ENCODE results near the gene TMEM187.

Gene TMEM187

GRCh38 chrX:153972368-153973126 is at the start of gene TMEM187:
Gene TMEM187, plus strand, starts transcription at chrX:153972754. Its CDS starts 9,309 bp downstream, at chrX:153982063.
- in situ Hi-C loops (cut with HindIII; ENCODE audit: low sequenced_read_pairs) = no loop called here

DNA sequence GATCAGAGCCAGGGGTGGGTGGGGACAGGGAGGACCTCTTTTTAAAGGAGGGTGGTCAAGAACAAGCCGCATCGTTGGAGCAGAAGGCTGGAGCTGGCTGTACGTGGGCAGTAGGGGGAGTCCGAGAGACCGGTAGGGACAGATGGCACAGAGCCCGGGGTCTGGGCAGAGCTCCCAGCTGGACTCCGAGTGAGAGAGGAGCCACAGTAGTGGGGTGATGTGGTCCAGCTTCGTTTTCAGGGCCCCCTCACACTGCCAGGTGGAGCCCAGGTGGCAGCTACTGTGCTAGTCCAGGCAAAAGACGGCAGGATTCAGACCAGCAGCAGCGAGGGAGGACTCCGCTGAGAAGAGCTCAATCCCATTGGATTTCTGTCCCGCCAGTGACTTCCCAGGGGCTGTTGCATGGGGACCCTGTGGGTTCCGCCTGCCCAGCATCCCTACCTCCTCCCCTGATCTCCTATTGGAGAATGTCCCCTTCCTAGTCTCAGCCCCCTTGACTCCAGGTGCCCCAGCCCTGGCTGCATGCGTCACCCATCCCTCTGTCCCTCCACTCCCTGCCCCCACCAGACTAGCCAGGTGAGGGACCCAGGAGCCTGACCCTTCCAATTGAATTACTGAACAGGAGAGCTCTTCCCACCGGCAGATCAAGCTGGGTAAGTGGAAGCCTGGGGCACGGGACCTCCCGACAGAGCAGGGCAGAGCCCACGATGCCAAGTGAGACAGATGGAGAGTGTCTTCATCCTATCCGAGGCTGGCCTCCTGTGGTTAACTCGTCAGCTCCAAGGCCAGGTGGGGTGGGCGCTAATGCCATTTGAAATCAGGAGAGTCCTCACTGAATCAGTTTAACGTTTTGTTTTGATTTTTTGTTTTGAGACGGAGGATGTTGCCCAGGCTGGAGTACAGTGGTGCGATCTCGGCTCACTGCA is 49.4 kb upstream of the TMEM187 start:
- in situ Hi-C loops (cut with HindIII; ENCODE audit: low sequenced_read_pairs) = no loop called here

- in situ Hi-C loops (cut with HindIII; ENCODE audit: low sequenced_read_pairs) = no loop called here
These were observed 48.2 kb upstream of the TMEM187 start for GRCh38 chrX:153924149-153924861.

DNA sequence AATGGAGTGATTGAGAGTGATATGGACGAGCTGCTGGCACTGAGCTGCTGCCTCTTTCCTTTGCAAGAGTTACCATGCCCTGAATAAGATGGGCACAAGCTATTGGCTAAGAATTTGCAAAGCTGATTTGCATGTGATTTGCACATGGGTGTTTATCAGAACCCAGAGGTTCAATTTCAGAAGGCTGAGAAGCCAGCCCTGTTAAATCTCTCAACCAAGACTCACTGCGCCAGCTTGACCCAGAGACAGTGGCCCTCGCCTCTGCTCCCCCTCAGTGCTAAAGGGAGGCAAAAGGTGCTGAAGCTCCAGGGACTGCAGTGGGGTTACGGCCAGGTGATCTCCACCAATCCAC is 47.2 kb upstream of the TMEM187 start:
- in situ Hi-C loops (cut with HindIII; ENCODE audit: low sequenced_read_pairs) = no loop called here

- in situ Hi-C loops (cut with HindIII; ENCODE audit: low sequenced_read_pairs) = no loop called here
These were observed 46.6 kb upstream of the TMEM187 start, which contains the start of gene ARHGAP4 for GRCh38 chrX:153925739-153926551. Gene ARHGAP4, minus strand, starts transcription at chrX:153926264. Its CDS starts 62 bp downstream, at chrX:153926202.

DNA sequence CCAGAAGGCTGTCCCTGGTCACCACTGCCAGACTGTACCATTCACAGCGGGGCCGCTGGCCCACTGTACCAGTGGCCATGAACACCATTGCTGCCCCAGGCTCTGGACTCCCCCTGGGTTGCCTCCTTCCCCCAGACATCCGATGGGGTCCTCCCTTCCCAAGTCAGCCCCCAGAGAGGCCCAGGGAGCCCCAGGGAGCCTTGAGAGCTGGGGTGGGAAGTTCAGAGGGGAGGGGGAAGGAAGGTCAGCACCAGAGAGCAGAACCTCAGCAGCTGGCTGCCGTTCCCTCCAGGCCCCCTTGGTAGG is 46.0 kb upstream of the TMEM187 start:
- in situ Hi-C loops (cut with HindIII; ENCODE audit: low sequenced_read_pairs) = no loop called here

DNA sequence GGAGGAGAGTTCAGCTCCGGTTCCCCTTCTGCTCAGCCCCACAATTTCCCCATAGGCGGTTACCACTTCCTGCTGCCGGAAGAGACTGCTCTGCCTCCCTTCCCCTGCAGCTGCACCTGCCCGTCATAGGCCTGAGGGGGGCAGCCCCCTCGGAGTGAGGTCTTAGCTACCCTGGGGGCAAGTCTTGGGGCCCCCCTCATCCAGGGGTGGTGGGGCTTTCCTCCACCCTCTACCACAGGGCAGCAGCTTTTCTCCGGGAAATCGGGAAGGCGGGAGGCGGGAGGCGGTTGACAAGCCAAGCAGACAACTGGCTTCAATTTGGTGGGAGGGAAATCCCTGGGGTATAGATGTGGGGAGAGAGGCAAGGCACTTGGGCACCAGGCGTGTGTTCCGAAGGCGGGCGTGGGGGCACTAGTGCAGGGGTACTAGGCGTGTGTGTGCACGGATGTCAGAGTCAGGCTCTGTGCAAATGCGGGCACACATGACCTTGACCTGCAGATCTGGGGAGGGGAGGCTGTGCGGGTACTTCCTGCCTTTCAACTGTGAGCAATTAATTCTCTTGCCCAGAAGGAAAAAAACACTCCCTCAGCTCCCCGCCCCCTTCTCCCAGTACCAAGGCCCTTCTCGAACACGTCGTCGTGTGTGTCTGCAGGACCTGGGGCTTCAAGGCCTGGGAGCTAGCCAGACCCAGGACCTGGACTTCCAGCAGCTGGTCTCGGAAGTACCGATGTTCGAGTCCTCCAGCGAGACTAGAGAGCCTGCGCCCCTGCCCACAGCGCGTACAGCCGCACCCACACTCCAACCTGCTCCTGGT is 45.5 kb upstream of the TMEM187 start:
- in situ Hi-C loops (cut with HindIII; ENCODE audit: low sequenced_read_pairs) = no loop called here

DNA sequence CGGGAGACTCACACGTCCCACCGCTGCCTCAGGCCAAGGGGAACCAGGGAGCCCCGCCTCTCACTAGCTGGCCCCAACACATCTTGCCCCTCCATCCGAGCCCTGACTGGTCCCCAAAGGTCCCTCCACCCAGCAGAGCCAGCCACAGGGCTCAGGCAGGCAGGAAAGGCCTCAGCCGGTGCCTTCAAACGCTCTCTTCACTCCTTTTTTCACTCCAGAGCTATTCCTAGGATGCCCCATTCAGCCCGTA is 45.0 kb upstream of the TMEM187 start:
- in situ Hi-C loops (cut with HindIII; ENCODE audit: low sequenced_read_pairs) = no loop called here

DNA sequence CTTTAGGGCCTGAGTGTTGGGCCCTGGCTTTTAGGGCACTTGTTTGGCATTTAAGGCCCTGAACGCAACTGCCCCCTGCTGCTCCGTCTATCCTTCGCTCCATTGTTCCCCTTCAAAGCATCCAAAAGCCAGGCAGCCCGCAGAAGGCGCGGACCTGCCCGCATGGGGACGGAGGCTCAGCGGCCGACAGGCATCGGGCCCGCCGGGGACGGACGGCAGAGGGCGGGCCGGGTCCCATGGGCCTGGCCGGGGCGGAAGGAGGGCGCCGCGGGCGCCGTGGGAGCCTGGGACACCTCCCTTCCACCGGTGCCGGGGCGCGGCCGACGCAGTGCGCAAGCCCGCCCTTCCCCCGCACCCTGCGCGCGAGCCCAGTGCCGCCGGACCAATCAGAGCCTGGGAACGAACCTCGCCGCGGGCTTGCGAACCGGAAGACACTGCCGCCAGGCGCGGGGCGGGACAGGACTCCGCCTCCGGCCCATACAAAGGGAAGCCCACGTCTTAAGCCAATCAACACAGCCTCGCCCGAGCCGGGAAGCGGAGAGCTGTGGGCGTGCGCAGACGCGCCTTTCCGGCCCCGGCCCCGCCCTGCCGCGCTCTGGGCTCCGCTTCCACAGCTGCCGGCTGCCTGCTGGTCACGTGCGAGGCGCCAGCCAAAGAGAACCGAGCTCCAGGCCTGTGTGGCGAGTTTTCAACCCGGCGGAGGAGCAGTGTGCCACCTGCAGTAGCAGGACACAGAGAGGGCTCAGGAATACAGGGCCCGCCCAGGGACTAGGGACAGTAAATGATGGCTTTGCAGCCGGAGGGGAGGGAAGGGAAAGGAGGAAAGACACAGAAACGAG is 44.4 kb upstream of the TMEM187 start:
- in situ Hi-C loops (cut with HindIII; ENCODE audit: low sequenced_read_pairs) = no loop called here

DNA sequence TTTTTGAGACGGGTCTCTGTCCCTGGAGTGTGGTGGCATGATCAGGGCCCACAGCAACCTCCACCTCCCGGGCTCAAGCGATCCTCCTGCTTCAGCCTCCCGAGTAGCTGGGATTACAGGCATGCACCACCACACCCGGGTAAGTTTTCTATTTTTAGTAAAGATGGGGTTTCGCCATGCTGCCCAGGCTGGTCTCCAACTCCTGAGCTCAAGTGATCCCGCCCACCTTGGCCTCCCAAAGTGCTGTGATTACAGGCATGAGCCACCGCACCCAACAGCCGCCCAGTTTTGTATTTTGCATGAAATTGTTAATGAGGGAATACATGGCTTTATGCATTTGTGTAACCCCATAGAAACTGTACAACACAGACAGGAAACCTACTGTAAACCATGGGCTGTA is 43.7 kb upstream of the TMEM187 start:
- in situ Hi-C loops (cut with HindIII; ENCODE audit: low sequenced_read_pairs) = no loop called here

DNA sequence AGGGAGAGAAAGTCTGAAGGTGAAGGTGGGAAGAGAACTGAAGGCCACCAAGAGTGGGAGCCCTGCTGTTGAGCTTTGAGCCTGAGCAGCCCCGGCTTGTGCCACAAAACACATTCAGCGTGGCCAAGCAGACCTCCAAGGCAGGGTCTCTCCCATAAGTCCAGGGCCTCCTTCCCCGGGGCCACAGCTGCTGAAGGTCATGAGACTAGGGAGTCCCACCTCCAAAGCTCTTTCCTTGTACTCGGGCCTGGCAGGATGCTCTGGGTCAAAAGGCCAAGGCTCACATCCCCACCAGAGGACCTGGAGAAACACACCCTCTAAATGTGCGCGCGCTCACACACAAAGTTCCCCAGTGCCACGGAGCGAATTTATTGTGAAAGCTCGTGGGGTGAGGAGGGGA is 43.0 kb upstream of the TMEM187 start:
- in situ Hi-C loops (cut with HindIII; ENCODE audit: low sequenced_read_pairs) = no loop called here

- in situ Hi-C loops (cut with HindIII; ENCODE audit: low sequenced_read_pairs) = no loop called here
These were observed 42.3 kb upstream of the TMEM187 start for GRCh38 chrX:153930011-153930910.

DNA sequence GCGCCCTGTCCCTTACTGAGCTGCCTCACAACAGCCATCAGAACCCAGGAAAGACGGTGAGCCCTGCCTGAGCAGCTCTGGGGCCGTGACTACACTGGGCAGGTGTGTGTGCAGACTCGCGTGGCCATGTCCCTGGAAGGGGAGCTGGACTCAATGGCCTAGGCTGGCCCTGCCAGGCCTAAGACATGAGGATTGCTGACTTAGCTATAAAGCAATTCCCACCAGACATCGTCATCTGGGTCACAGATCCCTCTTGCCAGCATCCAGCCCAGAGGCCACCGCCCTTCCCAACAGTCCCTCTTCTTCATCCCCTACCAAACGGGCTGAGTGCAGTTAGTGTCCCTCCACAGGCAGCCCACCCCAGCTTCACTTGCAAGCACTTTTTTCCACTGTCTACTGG is 41.4 kb upstream of the TMEM187 start:
- in situ Hi-C loops (cut with HindIII; ENCODE audit: low sequenced_read_pairs) = no loop called here

GRCh38 chrX:153931748-153932147 is 40.8 kb upstream of the TMEM187 start:
- in situ Hi-C loops (cut with HindIII; ENCODE audit: low sequenced_read_pairs) = no loop called here

DNA sequence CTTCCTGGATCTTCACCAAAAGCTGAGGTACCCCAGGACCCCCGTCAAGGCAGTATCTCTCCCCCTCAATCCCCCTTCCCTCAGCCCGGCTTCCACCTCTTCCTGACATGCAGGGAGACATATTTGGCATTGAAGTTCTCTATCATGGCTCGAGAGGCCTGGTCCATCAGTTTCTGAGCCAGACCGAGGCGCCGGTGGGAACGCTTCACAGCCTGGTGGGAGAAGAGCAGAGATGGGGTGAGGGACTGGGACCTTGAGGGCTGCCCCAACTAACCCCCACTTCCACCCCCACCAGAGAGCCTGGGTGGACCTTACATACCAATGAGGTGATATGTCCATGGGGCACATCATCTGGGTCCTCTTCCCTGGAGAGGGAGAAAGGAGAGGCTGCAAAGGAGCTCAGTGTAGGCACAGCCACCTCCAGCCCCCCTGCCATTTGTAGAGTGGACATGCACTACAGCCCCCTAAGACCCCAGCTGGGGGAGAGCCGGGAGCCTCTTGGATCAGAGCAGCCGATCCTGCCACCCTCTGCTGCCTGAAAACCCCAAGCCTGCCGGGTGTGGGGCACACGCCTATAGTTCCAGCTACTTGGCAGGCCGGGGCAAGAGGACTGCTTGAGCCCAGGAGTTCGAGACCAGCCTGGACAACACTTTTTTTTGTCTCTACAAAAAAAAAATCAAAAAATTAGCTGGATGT is 40.2 kb upstream of the TMEM187 start:
- in situ Hi-C loops (cut with HindIII; ENCODE audit: low sequenced_read_pairs) = no loop called here

DNA sequence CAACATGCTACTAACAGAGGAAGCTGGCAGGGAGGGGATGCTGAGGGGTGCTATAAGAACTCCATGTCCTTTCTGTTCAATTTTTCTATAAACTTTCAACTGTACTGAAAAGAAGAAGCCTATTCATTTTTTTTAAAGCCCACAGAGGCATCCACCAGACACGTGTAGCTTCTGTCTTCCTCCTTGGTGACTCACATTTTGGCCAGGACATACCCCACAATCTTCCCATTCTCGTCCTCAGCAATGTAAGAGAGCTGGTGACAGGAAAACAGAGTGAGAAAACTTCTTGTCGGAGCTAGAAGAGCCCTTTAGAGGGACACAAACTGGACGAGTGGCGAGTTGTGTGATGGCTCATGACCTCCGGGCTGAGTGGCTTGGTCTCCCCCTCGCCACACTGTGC is 38.8 kb upstream of the TMEM187 start:
- in situ Hi-C loops (cut with HindIII; ENCODE audit: low sequenced_read_pairs) = no loop called here

DNA sequence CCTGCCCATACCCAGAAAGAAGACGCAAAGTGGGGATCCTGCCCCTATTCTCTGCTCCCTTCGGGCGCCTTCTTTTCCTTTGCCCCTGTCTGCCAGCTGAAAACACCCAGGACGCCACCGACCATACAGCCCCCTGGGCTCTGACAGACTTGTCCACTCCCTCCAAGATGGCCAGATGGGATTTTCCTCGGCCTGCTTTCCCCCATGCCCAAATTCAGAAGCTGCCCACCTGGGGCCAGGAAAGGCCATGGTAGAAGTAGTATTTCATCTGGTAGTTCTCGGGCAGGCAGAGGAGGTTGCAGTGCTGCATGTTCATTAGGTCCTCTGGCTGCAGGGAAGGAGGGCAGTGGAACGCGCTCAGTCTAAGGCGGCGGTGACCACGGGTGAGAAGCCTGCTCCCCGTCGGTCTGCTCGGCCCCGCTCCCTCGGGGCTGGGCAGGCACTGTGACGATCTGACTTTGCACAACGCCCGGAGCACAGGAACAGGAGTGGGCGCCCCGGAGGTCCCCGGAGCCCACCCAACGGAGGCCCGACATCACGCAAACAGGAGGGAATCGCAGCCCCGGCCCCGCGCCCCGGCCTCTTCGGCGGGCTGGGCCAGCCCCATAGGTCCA is 38.3 kb upstream of the TMEM187 start:
- in situ Hi-C loops (cut with HindIII; ENCODE audit: low sequenced_read_pairs) = no loop called here

Measured in endothelial cell of hepatic sinusoid (primary cell).